ENCODE data around the gene PLCB3. TPM values are rescaled to one million over a fixed set of nuclear protein-coding genes. Genes with fewer than 3 reads are reported as not detected.

Gene PLCB3
- total RNA-seq, result 16.3 and 17.3 TPM in 2 replicates

DNA sequence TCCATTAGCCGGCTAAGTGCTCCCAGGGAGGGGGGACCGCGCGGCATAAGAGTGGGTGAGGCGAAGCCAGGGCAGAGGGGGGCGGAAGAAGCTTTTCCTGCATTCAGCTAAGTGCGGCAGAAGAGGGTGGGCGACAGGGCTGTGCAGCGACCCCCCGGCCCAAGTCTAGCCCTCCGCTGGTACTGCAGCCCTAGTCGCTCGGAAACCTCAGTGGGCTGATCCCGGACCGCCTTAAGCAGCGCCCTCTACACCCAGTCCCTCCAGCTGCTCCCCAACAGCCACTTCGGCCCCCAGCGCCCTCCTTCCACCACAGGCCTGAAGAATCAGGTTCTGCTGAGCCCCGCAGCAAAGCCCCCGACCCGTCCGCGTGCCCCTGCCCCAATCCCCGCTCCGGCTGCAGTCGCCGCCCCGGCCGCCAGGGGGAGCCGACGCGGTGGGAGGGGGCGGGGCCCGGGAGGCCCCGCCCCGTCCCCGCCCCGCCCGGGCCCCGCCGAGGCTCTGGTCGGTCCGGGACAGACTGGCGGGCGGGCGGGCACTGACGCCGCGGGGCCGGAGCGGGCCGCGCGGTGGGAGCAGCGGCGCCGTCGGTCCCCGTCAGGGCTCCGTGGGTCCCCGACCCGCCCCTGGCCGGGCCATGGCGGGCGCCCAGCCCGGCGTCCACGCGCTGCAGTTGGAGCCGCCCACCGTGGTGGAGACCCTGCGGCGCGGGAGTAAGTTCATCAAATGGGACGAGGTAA, at the start of gene PLCB3:
TSS of gene PLCB3 (plus strand) at position 515 of the 737 bp plus-strand sequence. CDS start at position 635, 120 bp downstream.
- peak in 1 of 2 donors; percentile 54 for DNase-seq (ENCODE audit: low read depth in 2 of 2)

GRCh38 chr11:64201543-64201942, 49.8 kb upstream of the PLCB3 start:
- no peak for DNase-seq (ENCODE audit: low read depth in 2 of 2)

DNA sequence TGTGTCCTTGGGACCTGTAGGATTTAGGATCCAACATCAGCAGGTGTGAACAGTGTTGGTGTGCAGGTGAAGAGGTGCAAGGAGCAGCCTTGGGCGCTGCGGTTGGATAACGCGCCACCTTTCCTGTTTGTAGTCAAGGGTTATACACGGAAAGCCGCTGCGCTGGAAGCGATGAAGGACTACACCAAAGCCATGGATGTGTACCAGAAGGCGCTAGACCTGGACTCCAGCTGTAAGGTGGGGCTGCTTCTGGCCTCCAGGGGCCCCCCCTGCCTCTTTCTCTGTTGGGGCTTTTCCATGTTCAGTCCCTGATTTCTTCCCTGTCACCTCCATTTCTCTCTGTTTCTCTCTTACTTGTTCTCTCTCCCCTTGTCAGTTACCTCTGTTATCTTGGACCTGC, 48.3 kb upstream of the PLCB3 start:
- no peak for DNase-seq (ENCODE audit: low read depth in 2 of 2)

DNA sequence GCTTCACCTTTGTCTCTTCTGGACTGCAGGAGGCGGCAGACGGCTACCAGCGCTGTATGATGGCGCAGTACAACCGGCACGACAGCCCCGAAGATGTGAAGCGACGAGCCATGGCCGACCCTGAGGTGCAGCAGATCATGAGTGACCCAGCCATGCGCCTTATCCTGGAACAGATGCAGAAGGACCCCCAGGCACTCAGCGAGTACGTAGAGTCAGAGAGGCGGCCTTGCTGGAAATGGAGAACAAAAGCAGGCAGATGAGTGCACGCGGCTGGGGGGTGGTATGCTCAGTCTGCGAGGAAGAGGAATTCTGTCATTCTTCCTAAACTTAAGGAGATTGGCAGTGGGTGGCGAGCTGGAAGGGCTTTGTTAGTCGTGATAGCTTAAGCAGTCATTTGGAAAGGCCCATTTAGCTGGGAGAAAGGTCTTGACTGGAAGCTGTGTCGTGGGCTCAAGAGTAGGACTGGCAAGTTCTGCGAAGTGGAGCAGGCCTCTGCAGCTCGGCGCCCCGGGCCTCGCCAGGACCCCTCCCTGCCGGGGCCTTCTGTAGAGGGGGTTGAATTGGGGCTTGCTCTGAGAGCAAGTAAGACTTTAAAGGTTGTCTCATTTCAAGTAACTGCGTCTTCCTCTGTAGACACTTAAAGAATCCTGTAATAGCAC, 47.8 kb upstream of the PLCB3 start:
- no peak for DNase-seq (ENCODE audit: low read depth in 2 of 2)

- DNase-seq (ENCODE audit: low read depth in 2 of 2), result no peak
Observed at GRCh38 chr11:64204080-64204440, 47.3 kb upstream of the PLCB3 start.

DNA sequence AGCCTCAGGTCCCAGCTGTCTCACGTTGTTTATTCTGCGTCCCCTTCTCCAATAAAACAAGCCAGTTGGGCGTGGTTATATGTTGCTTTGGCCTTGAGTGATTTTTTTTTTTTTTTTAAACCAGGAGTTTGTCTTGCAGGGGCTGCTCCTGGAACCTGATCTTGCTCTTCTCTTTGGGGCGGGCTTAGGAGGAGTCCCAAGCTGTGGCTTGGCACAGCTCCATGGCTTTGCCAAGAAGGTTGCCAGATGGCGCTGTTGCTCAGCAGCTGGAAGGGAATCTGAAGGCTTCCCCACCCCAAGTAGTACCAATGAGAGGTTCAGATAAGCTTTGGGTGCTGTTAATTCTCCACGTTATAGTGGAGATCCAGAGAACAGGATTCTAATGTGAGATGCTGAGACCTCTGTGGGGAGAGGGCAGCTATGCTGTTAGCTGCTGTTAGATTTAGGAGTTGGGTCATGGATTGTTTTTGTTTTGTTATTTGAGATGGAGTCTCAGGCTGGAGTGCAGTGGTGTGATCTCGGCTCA, 46.8 kb upstream of the PLCB3 start:
- peak; percentile 65 to 92 for DNase-seq (ENCODE audit: low read depth in 2 of 2)

- DNase-seq (ENCODE audit: low read depth in 2 of 2), result peak in 1 of 2 donors; percentile 27
Observed at GRCh38 chr11:64206457-64207255, 44.7 kb upstream of the PLCB3 start, which contains the start of gene FERMT3. Gene FERMT3, plus strand, starts transcription at chr11:64206721. Its CDS starts 644 bp downstream, at chr11:64207365.

DNA sequence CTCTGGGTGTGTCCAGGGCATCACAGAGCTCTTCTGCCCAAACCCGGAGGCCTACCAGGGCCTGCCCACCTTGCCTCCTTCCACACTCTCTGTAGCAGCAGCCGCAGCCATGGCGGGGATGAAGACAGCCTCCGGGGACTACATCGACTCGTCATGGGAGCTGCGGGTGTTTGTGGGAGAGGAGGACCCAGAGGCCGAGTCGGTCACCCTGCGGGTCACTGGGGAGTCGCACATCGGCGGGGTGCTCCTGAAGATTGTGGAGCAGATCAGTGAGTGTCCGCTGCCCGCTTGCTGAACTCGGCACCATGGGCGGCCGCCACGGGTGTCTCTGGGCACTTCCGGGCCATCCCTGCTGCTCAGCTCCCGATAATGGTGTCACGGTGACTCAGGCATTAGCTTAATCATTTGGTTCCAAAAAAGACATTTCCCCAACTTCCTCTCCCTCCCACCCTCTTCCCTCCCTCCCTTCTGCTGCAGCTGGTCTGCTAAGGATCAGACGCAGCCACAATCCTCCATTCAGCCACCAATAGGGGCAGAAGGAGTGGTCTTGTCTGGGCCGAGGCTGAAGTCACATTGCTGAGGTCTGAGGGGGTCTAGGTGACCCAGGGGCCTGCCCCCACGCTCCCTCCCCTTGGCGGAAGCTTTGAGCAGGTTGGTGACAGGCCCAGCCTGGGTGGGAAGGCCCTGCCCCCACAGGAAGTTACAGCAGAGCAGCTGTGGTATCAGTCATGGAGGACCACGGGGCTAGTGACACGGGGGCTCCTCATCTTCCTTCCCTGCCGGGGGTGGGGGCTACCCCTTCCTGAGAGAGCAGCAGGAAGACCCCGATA, 43.9 kb upstream of the PLCB3 start:
- peak; percentile 77 to 79 for DNase-seq (ENCODE audit: low read depth in 2 of 2)

- DNase-seq (ENCODE audit: low read depth in 2 of 2), result no peak
Observed at GRCh38 chr11:64208086-64208795, 43.1 kb upstream of the PLCB3 start.

GRCh38 chr11:64208796-64209562, 42.4 kb upstream of the PLCB3 start:
- no peak for DNase-seq (ENCODE audit: low read depth in 2 of 2)

DNA sequence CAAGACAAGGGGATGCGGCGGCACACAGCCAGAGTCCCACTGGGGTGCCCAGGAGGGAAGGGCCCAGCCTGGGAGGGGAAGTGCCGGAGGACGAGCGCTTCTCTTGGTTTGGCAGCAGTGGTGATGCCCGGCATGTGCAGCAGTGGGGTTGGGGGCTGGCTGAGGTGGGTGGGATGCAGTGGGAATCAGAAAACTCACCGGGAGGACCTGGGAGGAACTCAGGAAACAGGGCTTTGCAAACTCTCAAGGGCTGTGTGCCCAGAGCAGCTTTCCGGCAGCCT, 41.8 kb upstream of the PLCB3 start:
- no peak for DNase-seq (ENCODE audit: low read depth in 2 of 2)

DNA sequence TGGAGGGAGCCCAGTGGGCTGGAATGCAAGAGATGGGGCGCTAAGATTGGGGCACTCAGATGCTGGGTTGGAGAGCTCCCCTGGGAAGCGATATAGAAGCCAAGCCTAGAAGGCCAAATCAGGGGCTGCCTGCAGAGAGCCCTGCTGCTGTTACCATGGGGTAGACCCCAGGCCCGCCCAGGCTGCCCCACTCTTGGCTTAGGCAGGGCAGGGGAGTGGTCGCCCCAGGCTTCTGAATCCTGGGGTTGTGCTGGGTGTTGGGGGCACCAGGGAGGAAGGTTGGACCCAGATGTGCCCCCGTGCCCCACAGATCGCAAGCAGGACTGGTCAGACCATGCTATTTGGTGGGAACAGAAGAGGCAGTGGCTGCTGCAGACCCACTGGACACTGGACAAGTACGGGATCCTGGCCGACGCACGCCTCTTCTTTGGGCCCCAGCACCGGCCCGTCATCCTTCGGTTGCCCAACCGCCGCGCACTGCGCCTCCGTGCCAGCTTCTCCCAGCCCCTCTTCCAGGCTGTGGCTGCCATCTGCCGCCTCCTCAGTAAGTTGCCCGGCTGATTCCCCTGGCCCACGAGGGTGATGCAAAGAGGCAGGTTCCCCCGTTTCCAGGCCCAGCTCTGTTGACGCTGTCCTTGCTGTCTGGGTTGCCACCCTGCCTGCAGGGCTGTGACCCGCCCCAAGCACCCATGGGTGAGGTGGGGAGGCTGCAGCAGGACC, 40.9 kb upstream of the PLCB3 start:
- no peak for DNase-seq (ENCODE audit: low read depth in 2 of 2)

DNA sequence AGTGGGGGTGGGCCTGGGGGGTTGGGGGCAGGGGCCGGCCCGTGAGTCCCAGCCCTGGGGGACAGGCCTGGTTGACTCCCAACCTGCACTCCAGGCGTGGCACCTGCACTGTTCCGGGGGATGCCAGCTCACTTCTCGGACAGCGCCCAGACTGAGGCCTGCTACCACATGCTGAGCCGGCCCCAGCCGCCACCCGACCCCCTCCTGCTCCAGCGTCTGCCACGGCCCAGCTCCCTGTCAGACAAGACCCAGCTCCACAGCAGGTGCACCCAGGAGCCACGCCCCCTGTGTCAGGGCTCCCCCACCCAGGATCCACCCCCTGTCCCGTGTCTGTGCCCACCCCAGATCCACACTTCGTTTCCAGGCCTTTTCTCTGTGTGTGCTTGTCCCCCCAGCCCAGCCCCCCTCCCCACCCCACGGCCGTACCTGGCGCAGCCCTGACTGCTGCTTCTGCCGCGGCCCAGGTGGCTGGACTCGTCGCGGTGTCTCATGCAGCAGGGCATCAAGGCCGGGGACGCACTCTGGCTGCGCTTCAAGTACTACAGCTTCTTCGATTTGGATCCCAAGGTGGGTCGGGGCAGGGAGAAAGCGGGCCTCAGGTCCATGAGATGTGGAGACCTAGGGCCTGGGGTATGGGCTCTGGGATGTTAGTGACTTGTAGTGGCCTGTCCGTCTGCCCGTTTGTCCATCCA, 40.0 kb upstream of the PLCB3 start:
- DNase-seq (ENCODE audit: low read depth in 2 of 2), result no peak

DNA sequence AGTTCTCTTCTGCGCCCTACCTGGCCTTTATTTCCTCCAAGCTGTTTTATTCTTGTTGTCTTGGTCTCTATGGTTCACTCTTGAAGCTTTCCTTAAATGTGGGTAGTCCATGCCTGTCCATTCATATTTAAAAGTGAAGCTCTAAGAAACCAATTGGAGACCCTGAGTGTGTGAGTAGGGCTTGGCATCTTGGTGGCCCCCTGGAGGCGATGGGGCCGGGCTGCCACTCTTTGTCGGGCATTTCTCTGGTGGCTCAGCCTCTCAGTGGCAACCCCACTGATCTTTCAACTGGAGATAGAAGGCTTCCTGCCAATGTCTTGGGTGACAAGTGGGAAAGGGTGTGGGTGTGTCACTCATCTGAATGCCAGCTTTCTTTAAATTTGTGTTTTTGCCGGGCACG, 34.5 kb upstream of the PLCB3 start:
- DNase-seq (ENCODE audit: low read depth in 2 of 2), result no peak

DNA sequence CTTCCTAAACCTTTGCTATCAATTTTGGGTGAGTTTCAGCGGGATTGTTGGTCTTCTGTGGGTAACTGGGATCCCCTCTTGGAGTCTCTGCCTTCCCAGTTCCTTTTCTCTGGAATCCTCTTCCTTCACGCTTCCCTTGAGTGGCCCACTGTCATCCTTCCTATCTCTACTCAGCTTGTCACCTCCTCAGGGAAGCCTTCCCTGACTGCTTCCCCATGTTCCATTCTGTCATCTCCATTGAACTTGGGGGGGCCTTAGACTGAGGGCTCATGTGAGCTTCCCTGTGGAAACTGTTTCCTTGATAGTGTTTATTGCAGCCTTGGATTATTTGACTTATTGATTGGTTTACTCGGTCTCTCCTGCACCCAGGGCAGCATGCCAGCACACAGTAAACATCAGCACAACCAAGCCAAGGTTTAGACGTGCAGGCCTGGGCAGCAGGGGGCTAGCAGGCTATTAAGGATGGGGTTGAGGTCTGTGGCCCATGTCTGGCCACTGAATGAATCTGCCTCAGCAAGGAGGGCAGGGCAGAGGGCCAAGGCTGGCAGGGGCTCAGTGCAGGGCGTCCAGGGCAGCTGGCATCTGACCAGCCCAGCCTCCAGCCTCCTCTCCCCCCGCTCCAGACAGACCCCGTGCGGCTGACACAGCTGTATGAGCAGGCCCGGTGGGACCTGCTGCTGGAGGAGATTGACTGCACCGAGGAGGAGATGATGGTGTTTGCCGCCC, 32.5 kb upstream of the PLCB3 start:
- DNase-seq (ENCODE audit: low read depth in 2 of 2), result no peak

- no peak for DNase-seq (ENCODE audit: low read depth in 2 of 2)
Observed at GRCh38 chr11:64219354-64219684, 32.0 kb upstream of the PLCB3 start.

DNA sequence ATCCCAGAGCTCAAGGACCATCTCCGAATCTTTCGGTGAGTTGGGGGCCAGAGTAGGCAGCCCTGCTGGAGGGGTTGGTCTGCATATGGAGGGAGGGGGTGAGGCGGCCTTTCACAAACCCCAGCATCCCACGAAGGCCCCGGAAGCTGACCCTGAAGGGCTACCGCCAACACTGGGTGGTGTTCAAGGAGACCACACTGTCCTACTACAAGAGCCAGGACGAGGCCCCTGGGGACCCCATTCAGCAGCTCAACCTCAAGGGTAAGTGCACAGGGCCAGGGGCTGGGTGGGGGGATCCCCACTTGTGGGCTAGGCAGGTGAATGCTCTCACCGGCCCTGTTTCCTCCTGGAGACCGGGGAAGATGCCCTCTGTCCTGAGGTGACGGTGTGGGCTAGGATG, 31.6 kb upstream of the PLCB3 start:
- DNase-seq (ENCODE audit: low read depth in 2 of 2), result no peak

- DNase-seq (ENCODE audit: low read depth in 2 of 2), result no peak
Observed at GRCh38 chr11:64220271-64220670, 31.1 kb upstream of the PLCB3 start.

Data from dermis microvascular lymphatic vessel endothelial cell (primary cell).